HEK293T (cell line): ENCODE results near the gene DNER.

Experiments used
- ELF4 ChIP-seq: fragments of 450-650 bp; IDR thresholded peaks from 2 replicates; pipeline ENCODE4 v1.6.1; 2017; ENCODE audit warnings: antibody characterized with exemption
- PKNOX1 ChIP-seq: fragments of 450-650 bp; IDR thresholded peaks from 2 replicates; pipeline ENCODE4 v1.6.1; 2016
- SP1 ChIP-seq: fragments of 450-650 bp; IDR thresholded peaks from 2 replicates; pipeline ENCODE4 v1.6.1; 2017
- ZNF384 ChIP-seq: fragments of 450-650 bp; IDR thresholded peaks from 2 replicates; pipeline ENCODE4 v1.6.1; 2016

- TF ChIP-seq ELF4, result no peak
- no peak for TF ChIP-seq PKNOX1
- no peak for TF ChIP-seq ZNF384
- TF ChIP-seq SP1, result no peak
Observed at GRCh38 chr2:229422063-229422462, 292.3 kb downstream of the DNER start.
